ENCODE measurements around the gene TMEM247. TPM values are rescaled to one million over a fixed set of nuclear protein-coding genes. Genes with fewer than 3 reads are reported as not detected.

TMEM247 gene
- total RNA-seq, 1 experiment from 2014 or later, result not detected

GRCh38 chr2:46435353-46435752 lies 44.0 kb upstream of the TMEM247 start:
- Histone ChIP-seq H3T11ph (ENCODE audit: low read length) (no peak overlapping the region), H2BK12ac (ENCODE audit: insufficient read length, low read depth, low read length) (no peak overlapping the region), H3K4ac (ENCODE audit: low read depth, low read length) (no peak overlapping the region), H3K56ac (ENCODE audit: insufficient read length, low read depth, low read length) (no peak overlapping the region), H3K4me1 (ENCODE audit: insufficient read depth, low read length) (no peaks in the 10 kb centered on the region; the same call in 1 of the 2 replicates), H2BK15ac (ENCODE audit: low read depth, low read length) (no peak overlapping the region), H3K27ac (ENCODE audit: insufficient read length, low read depth, low read length) (no peak overlapping the region), H2AK5ac (ENCODE audit: insufficient read length, low read length) (no peak overlapping the region), H3K27me3 (ENCODE audit: insufficient read depth, low read length) (no peaks in the 10 kb centered on the region), H3K9me3 (ENCODE audit: control insufficient read depth, low read depth, low read length) (no peaks in the 10 kb centered on the region), H3K4me2 (ENCODE audit: insufficient read depth, insufficient read length, low read length) (no peak overlapping the region), H2AFZ (ENCODE audit: low read length) (no peak overlapping the region), H4K91ac (ENCODE audit: insufficient read length, low read depth, low read length) (no peak overlapping the region), H3K9ac (ENCODE audit: extremely low read depth, insufficient read length, low read length) (no peak overlapping the region), H3K79me2 (ENCODE audit: insufficient read depth, low read length) (no peaks in the 10 kb centered on the region), H3K18ac (ENCODE audit: insufficient read length, low read depth, low read length) (no peak overlapping the region), H2BK20ac (ENCODE audit: low read depth, low read length, poor library complexity, severe bottlenecking) (no peak overlapping the region), H2BK5ac (ENCODE audit: insufficient read length, low read length) (no peak overlapping the region), H2BK120ac (ENCODE audit: low read depth, low read length, poor library complexity, severe bottlenecking) (no peak overlapping the region), H4K20me1 (ENCODE audit: control insufficient read depth, insufficient read depth, insufficient read length) (no peaks in the 10 kb centered on the region), H4K5ac (ENCODE audit: insufficient read length, low read depth, low read length) (no peak overlapping the region), H3K23me2 (ENCODE audit: insufficient read length, low read depth, low read length, poor library complexity, severe bottlenecking) (no peaks in the 10 kb centered on the region), H4K8ac (replicated peaks; ENCODE audit: insufficient read length, low read depth, low read length) (no peak overlapping the region), H3K23ac (ENCODE audit: insufficient read length, low read depth, low read length) (no peak overlapping the region), H3K79me1 (ENCODE audit: insufficient read depth, low read depth, low read length, poor library complexity, severe bottlenecking) (no peaks in the 10 kb centered on the region), H3K14ac (ENCODE audit: insufficient read depth, low read length) (no peak overlapping the region)
- no peak overlapping the region for H3K4me3 Mint-ChIP-seq
- 0 out of 2 replicates have a peak, but pooled peaks cover 1% of the 10 kb centered on the region for H3K27me3 Mint-ChIP-seq (ENCODE audit: low read depth)
- peaks cover 10 to 12% of the 10 kb centered on the region in 2 experiments for H3K4me1 Mint-ChIP-seq
- H3K36me3 Mint-ChIP-seq (ENCODE audit: insufficient read depth in 1 of 3, low read depth in 3 of 3), result no peaks in the 10 kb centered on the region; a peak in 1 of 7 replicates
- H3K27ac Mint-ChIP-seq, result peak overlapping the region in 1 of 3 experiments; percentile 93; a peak in 2 of 7 replicates
- no peak for DNase-seq
- TF ChIP-seq, protein P1, sequence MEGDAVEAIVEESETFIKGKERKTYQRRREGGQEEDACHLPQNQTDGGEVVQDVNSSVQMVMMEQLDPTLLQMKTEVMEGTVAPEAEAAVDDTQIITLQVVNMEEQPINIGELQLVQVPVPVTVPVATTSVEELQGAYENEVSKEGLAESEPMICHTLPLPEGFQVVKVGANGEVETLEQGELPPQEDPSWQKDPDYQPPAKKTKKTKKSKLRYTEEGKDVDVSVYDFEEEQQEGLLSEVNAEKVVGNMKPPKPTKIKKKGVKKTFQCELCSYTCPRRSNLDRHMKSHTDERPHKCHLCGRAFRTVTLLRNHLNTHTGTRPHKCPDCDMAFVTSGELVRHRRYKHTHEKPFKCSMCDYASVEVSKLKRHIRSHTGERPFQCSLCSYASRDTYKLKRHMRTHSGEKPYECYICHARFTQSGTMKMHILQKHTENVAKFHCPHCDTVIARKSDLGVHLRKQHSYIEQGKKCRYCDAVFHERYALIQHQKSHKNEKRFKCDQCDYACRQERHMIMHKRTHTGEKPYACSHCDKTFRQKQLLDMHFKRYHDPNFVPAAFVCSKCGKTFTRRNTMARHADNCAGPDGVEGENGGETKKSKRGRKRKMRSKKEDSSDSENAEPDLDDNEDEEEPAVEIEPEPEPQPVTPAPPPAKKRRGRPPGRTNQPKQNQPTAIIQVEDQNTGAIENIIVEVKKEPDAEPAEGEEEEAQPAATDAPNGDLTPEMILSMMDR (conservative IDR thresholded peaks at IDR 0.05), result no peak
- H3K9me3 Mint-ChIP-seq, result no peaks in the 10 kb centered on the region

Measured in H9 (cell line).